Activated T-cell treated with anti-CD3 and anti-CD28 coated beads, Interleukin-2, amount 50 U/mL, for 1 hour (primary cell): ENCODE data around the gene UBE2QL1.

Experiments used
- DNase-seq: peaks from one replicate; pipeline ENCODE4 v3.0.0-alpha.2; 2020

The UBE2QL1 gene

DNA sequence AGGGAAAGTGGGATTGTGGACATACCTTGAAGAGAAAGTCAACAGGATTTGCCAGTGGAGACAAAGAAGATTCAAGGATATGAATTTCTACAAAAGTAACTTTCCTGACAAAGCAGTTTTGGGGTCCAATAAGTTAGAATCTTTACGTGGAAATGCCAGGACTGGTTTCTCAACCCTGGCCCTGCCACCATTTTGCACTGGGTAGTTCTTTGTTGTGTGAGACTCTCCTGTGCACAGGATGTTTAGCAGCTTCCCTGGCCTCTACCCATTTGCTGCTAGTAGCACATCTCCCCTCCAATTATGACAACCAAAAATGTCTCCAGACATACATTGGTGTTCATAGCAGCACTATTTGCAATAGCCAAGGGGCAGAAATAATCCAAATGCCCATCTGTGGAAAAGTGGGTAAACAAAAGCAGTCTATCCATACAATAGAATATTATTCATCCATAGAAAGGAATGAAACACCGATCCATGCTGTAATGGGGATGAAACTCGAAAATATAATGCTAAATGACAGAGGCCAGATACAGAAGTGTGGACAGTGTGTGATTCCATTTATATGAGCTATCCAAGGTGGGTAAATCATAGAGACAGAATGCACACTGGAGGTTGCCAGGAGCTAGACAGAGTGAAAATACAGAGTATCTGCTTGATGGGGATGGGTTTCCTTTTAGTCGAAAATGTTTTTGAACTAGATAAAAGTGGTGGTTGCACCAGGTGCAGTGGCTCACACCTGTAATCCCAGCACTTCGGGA lies 92.8 kb downstream of the UBE2QL1 start:
- DNase-seq: no peak

DNA sequence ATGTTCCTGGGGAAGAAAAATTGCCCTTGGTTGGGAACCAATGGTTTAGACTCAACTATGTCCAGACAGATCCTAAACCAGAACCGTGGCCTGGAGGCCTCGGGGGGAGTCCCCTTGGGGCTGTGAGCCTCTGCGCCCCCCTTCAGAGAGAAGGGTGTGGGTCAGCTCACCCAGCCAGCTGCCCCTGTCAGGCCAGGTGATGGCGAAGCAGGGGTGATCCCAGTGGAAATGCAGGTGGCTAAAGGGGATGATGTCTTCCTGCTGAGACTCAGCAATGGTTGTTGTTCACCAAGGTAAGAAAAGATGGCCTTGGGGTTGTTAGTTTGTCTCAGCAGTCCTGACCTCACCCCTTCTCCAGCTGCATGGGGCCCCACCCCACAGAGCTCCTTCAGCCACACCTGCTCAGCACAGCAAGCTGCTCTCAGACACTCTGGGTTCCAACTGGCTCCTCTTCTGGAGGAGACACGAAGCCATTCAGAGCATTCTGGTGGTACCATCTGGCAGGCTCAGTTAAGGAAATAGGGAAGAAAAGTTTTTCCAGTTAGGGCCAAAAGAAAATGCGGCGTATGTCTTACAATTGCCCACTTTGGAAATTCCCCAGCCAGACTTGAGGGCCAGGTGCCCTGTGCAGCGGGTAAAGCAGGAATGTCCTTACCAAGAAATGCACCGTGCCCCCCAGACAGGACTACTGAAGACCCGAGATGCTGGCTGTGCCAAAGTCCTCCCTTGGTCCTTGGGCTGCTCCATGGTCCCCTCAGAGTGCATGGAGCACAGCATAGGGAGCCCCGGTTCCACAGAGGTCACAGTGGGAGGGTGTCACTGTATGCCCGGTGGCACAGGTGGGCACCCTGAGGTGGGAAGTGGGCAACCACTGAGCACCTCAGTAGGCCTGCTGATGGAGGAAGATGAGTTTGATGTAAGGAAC lies 94.0 kb downstream of the UBE2QL1 start:
- DNase-seq: no peak

DNA sequence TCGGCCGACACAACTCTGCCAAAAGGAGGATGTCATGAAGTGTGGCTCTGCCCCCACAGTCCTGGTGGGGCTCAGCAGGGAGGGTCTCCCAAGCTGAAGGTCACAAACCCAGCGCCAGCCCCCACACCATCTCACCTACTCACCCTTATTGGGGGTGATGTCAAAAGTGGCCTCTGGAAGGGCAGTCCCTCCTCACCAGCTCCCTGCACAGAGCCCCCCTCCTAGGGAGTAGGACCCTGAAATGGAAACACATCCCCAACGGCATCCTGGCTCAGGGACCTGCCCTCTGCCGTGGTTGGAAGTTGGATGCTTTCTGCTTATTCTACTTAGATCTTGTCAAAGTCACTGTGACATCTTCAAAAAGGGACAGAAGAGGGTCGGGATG lies 94.7 kb downstream of the UBE2QL1 start:
- no peak for DNase-seq

DNA sequence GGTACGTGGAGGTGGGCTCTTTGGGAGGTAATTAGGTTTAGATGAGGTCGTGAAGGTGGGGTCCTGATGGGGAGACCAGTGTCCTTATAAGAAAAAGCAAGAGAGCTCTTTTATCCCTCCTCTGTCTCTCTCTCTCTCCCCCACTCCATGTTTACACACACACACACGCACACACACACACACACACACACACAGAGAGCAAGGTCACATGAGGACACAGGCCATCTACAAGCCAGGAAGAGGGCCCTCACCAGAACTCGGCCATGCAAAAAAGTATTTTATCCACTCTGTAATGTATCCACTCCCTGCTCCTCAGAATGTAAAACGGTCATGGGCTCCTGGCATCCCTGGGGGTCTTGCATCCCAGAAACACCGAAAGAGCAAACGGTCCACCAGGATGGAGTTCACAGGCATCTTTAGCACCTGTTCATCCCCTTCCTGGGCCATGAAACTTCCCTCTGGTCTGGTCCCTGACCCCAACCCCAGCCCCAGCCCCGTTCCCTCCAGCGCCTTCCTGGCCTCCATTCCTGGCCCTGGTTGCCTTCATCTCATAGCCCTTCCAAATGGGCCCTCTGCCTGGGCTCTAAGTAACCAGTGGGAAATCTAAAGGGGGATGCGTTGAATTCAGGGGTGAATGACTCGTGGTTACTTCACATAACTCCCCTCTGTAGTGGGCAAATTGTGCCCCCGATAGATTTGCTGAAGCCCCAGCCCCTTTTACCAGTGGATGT lies 95.3 kb downstream of the UBE2QL1 start:
- no peak for DNase-seq
